Erythroblast (primary cell): ENCODE results near the gene HEMK1.

Experiments
- DNase-seq, 2 experiments: peaks; one replicate each; lab custom pipeline; 2025; lab: John Stamatoyannopoulos, UW
- GATA1 ChIP-seq: IDR thresholded peaks from 2 replicates; pipeline ENCODE4 v1.6.1; 2011; ENCODE audit warnings: low read depth, mild to moderate bottlenecking, control low read depth, low read length, moderate library complexity
- POLR2A ChIP-seq: IDR thresholded peaks from 2 replicates; pipeline ENCODE4 v1.6.1; 2011; ENCODE audit warnings: mild to moderate bottlenecking, low read length

The HEMK1 gene

GRCh38 chr3:50612234-50612882, 43.0 kb downstream of the HEMK1 start:
- peak; percentile 86 to 87 for DNase-seq
- TF ChIP-seq GATA1 (peak; percentile 89), POLR2A (peak; percentile 63)

GRCh38 chr3:50612970-50613846, 43.9 kb downstream of the HEMK1 start:
- no peak for DNase-seq
- no peak for TF ChIP-seq POLR2A

- no peak for DNase-seq
- TF ChIP-seq POLR2A (no peak), GATA1 (no peak)
These were observed 45.9 kb downstream of the HEMK1 start for GRCh38 chr3:50615190-50615589.

- peak; percentile 25 for TF ChIP-seq POLR2A
- no peak for TF ChIP-seq GATA1
- DNase-seq: peak; percentile 87 to 92
These were observed 46.9 kb downstream of the HEMK1 start for GRCh38 chr3:50616003-50616769.

- DNase-seq: peak; percentile 92 to 94
- TF ChIP-seq POLR2A (peak; percentile 43), GATA1 (no peak)
These were observed 47.4 kb downstream of the HEMK1 start for GRCh38 chr3:50616770-50617095.

- peak; percentile 63 to 77 for DNase-seq
These were observed 47.9 kb downstream of the HEMK1 start, which contains the start of gene MAPKAPK3 for GRCh38 chr3:50617096-50617791. TSS of gene MAPKAPK3 (plus strand) at chr3:50617151. CDS start at chr3:50617566, 415 bp downstream.

GRCh38 chr3:50617911-50618481, 48.7 kb downstream of the HEMK1 start:
- TF ChIP-seq GATA1: no peak
- TF ChIP-seq POLR2A: no peak
- DNase-seq: peak in 1 of 2 experiments; percentile 29

More at GRCh38 chr3:50617096-50617791, 47.9 kb downstream of the HEMK1 start, which contains the start of gene MAPKAPK3:
- peak; percentile 8 for TF ChIP-seq POLR2A
- no peak for TF ChIP-seq GATA1

GRCh38 chr3:50620420-50620819, 51.1 kb downstream of the HEMK1 start:
- peak in 1 of 2 experiments; percentile 19 for DNase-seq
- TF ChIP-seq GATA1 (no peak), POLR2A (no peak)

GRCh38 chr3:50620820-50621219, 51.5 kb downstream of the HEMK1 start:
- TF ChIP-seq GATA1: no peak
- TF ChIP-seq POLR2A: no peak
- peak in 1 of 2 experiments; percentile 19 for DNase-seq

- no peak for DNase-seq
- TF ChIP-seq GATA1 (no peak), POLR2A (no peak)
These were observed 53.6 kb downstream of the HEMK1 start for GRCh38 chr3:50622881-50623280.

GRCh38 chr3:50623840-50624474, 54.6 kb downstream of the HEMK1 start:
- no peak for DNase-seq
- TF ChIP-seq POLR2A: peak; percentile 11
- TF ChIP-seq GATA1: no peak

GRCh38 chr3:50624634-50625033, 55.3 kb downstream of the HEMK1 start:
- DNase-seq: no peak
- no peak for TF ChIP-seq POLR2A
- TF ChIP-seq GATA1: no peak

GRCh38 chr3:50625231-50626182, 56.2 kb downstream of the HEMK1 start:
- TF ChIP-seq POLR2A (no peak), GATA1 (no peak)
- no peak for DNase-seq
